Lower leg skin (tissue), 4 donors: ENCODE results near the gene LRP5. TPM values are rescaled to one million over a fixed set of nuclear protein-coding genes. Genes with fewer than 3 reads are reported as not detected.
A peak's percentile ranks its signal among the peaks of the same experiment; 100 is the strongest.

Source experiments
- DNase-seq, 2 donors: peaks; one replicate each; pipeline ENCODE4 v3.0.0-alpha.2; 2019; ENCODE audit warnings: low spot score in 2 of 2
- H3K4me3 ChIP-seq: fragments of 200-600 bp; sonication (generic); 2 replicates; pipeline ENCODE4 v1.5.1; 2017; ENCODE audit warnings: mild to moderate bottlenecking, low read depth; ENCODE audit not compliant: poor library complexity, severe bottlenecking
- CTCF ChIP-seq, 3 donors: fragments of 450-650 bp; IDR thresholded peaks; one replicate each; pipeline ENCODE4 v1.5.1; 2016; ENCODE audit warnings: antibody characterized with exemption in 3 of 3, mild to moderate bottlenecking in 3 of 3, moderate library complexity in 2 of 3
- POLR2A ChIP-seq, 2 donors: fragments of 450-650 bp; IDR thresholded peaks; one replicate each; pipeline ENCODE4 v1.6.1; 2016 to 2017; ENCODE audit warnings: antibody characterized with exemption in 2 of 2, mild to moderate bottlenecking in 1 of 2, moderate library complexity in 1 of 2
- WGBS, 2 donors: methylation state at CpG; one replicate each; pipeline ENCODE4 v1.1.5; 2018; 5-methylcytosine and 5-hydroxymethylcytosine counted together
- intact Hi-C: fragments of 100-400 bp; cut with DNase I; formaldehyde crosslinking; loops from one replicate; pipeline ENCODE4 v1.15.0; 2023; ENCODE audit warnings: low total_unique reads
- total RNA-seq, 4 donors: library from RNA; depleted of rRNA; stranded (reverse); fragments of >200 nt; gene quantifications; one replicate each; pipeline ENCODE4 v1.1.0, GENCODE V29; 2016

Gene LRP5
- total RNA-seq, 4 donors from 2014 or later, result 25.0 to 53.5 (median 29.3) TPM

- DNase-seq, result no peak
Measured at GRCh38 chr11:68379206-68379605, 66.8 kb downstream of the LRP5 start.

GRCh38 chr11:68380786-68381622, 68.6 kb downstream of the LRP5 start:
- TF ChIP-seq CTCF (IDR thresholded peaks at IDR 0.05), result no peak
- TF ChIP-seq POLR2A (IDR thresholded peaks at IDR 0.05), result no peak
- intact Hi-C loops, result no loop called here
- DNase-seq, result no peak
- WGBS, 2 donors, result 67 to 69% methylated on average over 25 to 26 of the region's 26 CpGs
- H3K4me3 ChIP-seq, result no peak overlapping the region

More at GRCh38 chr11:68379206-68379605, 66.8 kb downstream of the LRP5 start:
- no peak overlapping the region for H3K4me3 ChIP-seq
- no peak for TF ChIP-seq CTCF (IDR thresholded peaks at IDR 0.05)
- no peak for TF ChIP-seq POLR2A (IDR thresholded peaks at IDR 0.05)
- 74 to 84% methylated on average over 11 of the region's 11 CpGs for WGBS, 2 donors
- intact Hi-C loops, result loop anchor here (10.0 kb wide), 2 partner anchors 54 to 696 kb away; no protein-coding TSS in a partner anchor

- no peak for DNase-seq
- WGBS, 2 donors, result 70 to 77% methylated on average over 4 of the region's 4 CpGs
- intact Hi-C loops, result no loop called here
- TF ChIP-seq CTCF (IDR thresholded peaks at IDR 0.05) (no peak), POLR2A (IDR thresholded peaks at IDR 0.05) (no peak)
- no peak overlapping the region for H3K4me3 ChIP-seq
Measured at GRCh38 chr11:68381716-68382115, 69.3 kb downstream of the LRP5 start.

GRCh38 chr11:68382358-68382998, 70.1 kb downstream of the LRP5 start:
- H3K4me3 ChIP-seq, result no peak overlapping the region
- DNase-seq, result no peak
- WGBS, 2 donors, result 89 to 91% methylated on average over 16 of the region's 16 CpGs
- TF ChIP-seq POLR2A (IDR thresholded peaks at IDR 0.05), result no peak
- TF ChIP-seq CTCF (IDR thresholded peaks at IDR 0.05), result no peak
- intact Hi-C loops, result no loop called here

GRCh38 chr11:68383976-68384501, 71.6 kb downstream of the LRP5 start:
- H3K4me3 ChIP-seq, result no peak overlapping the region
- DNase-seq, result peak; percentile 55 to 92
- intact Hi-C loops, result loop anchor here (2.0 kb wide), 1 partner anchor 125 kb away; no protein-coding TSS in a partner anchor
- TF ChIP-seq CTCF (IDR thresholded peaks at IDR 0.05) (peak in 1 of 3 donors; percentile 72), POLR2A (IDR thresholded peaks at IDR 0.05) (no peak)
- WGBS, 2 donors, result 2 to 7% methylated on average over 8 of the region's 9 CpGs
